SK-N-SH (cell line): Measurements from ENCODE around the gene RALGDS. TPM values are rescaled to one million over a fixed set of nuclear protein-coding genes. Genes with fewer than 3 reads are reported as not detected.

ENCODE experiments used
- CTCF ChIA-PET: fragments of 300-600, 350-600 bp; formaldehyde crosslinking; extraction: SDS; loops from one replicate; lab custom pipeline; 2021; lab: Yijun Ruan, JAX
- POLR2A ChIA-PET: fragments of 350-600 bp; sonication (Branson Sonifier 250); formaldehyde crosslinking; extraction: SDS; loops from one replicate; lab custom pipeline; 2020; ENCODE audit warnings: antibody characterized with exemption, inconsistent platforms; lab: Yijun Ruan, JAX
- DNase-seq: peaks from one replicate; pipeline ENCODE4 v3.0.0; 2012
- H2AFZ ChIP-seq: fragments of 200-600 bp; sonication (generic); 2 replicates; pipeline ENCODE4 v1.8.1; 2016; ENCODE audit warnings: antibody characterized with exemption, mild to moderate bottlenecking, low read depth
- H3F3A ChIP-seq: fragments of 200-600 bp; sonication (generic); replicated peaks from 2 replicates; pipeline ENCODE3; 2016; ENCODE audit warnings: antibody characterized with exemption, mild to moderate bottlenecking; ENCODE audit not compliant: insufficient read depth
- H3K27ac ChIP-seq, 2 experiments: fragments of 200-500 bp in 1 of 2; fragments of 200-600 bp in 1 of 2; sonication (Bioruptor generic) in 1 of 2; sonication (generic), shearing (Covaris generic) in 1 of 2; 2 replicates each; pipeline versions ENCODE4 v1.5.1 to v1.6.1; 2014 to 2016; ENCODE audit warnings: low read depth in 2 of 2, inconsistent platforms in 1 of 2, low read length in 1 of 2, mild to moderate bottlenecking in 1 of 2, mixed read lengths in 1 of 2
- H3K27me3 ChIP-seq: fragments of 200-600 bp; sonication (generic), shearing (Covaris generic); 2 replicates; pipeline ENCODE4 v1.6.1; 2016; ENCODE audit warnings: mixed run types; ENCODE audit not compliant: insufficient read depth
- H3K36me3 ChIP-seq, 2 experiments: fragments of 200-500 bp in 1 of 2; fragments of 200-600 bp in 1 of 2; sonication (Bioruptor generic) in 1 of 2; sonication (generic) in 1 of 2; replicated peaks in 1 of 2; 2 replicates each; pipeline versions ENCODE3 to v1.5.1; 2014 to 2016; ENCODE audit warnings: low read length in 1 of 2, mild to moderate bottlenecking in 1 of 2; ENCODE audit not compliant: insufficient read depth in 2 of 2, control insufficient read depth in 1 of 2
- H3K4me1 ChIP-seq, 2 experiments: fragments of 200-500 bp in 1 of 2; fragments of 200-600 bp in 1 of 2; sonication (Bioruptor generic) in 1 of 2; sonication (generic), shearing (Covaris generic) in 1 of 2; 2 replicates each; pipeline versions ENCODE4 v1.5.1 to v1.6.1; 2014 to 2016; ENCODE audit warnings: low read depth in 1 of 2, low read length in 1 of 2, mixed run types in 1 of 2; ENCODE audit not compliant: insufficient read depth in 2 of 2, control insufficient read depth in 1 of 2
- H3K4me2 ChIP-seq: fragments of 200-600 bp; sonication (generic), shearing (Covaris generic); 2 replicates; pipeline ENCODE4 v1.6.1; 2017; ENCODE audit warnings: mixed run types
- H3K4me3 ChIP-seq, 2 experiments: fragments of 200-500 bp in 1 of 2; fragments of 200-600 bp in 1 of 2; sonication (Bioruptor generic) in 1 of 2; sonication (generic), shearing (Covaris generic) in 1 of 2; 2 replicates each; pipeline versions ENCODE4 v1.5.1 to v1.8.1; 2014 to 2016; ENCODE audit warnings: low read depth in 2 of 2, inconsistent platforms in 1 of 2, low read length in 1 of 2, mild to moderate bottlenecking in 1 of 2, mixed read lengths in 1 of 2, moderate library complexity in 1 of 2
- H3K79me2 ChIP-seq: fragments of 200-600 bp; sonication (generic); 2 replicates; pipeline ENCODE4 v1.8.1; 2017; ENCODE audit warnings: mild to moderate bottlenecking; ENCODE audit not compliant: insufficient read depth
- H3K9ac ChIP-seq: fragments of 200-600 bp; sonication (generic); 2 replicates; pipeline ENCODE4 v1.6.1; 2017; ENCODE audit warnings: mixed run types
- H3K9me2 ChIP-seq: fragments of 200-600 bp; sonication (generic); 2 replicates; pipeline ENCODE4 v1.6.1; 2017; ENCODE audit warnings: mixed run types
- H3K9me3 ChIP-seq: fragments of 200-600 bp; sonication (generic); 2 replicates; pipeline ENCODE4 v1.6.1; 2017; ENCODE audit warnings: mixed run types, mild to moderate bottlenecking, moderate library complexity
- H4K20me1 ChIP-seq: fragments of 200-600 bp; sonication (generic); 2 replicates; pipeline ENCODE4 v1.6.1; 2017; ENCODE audit warnings: mild to moderate bottlenecking, mixed run types; ENCODE audit not compliant: insufficient read depth
- EP300 ChIP-seq, 2 experiments: IDR thresholded peaks; 2 replicates each; pipeline versions ENCODE4 v1.4.0 to v1.6.1; 2012; ENCODE audit warnings: borderline replicate concordance in 1 of 2, low read depth in 1 of 2, low read length in 1 of 2
- EZH2phosphoT487 ChIP-seq: fragments of 200-600 bp; sonication (generic); IDR thresholded peaks from 2 replicates; pipeline ENCODE4 v1.6.1; 2017; ENCODE audit warnings: low read depth, mixed run types, mild to moderate bottlenecking, antibody characterized with exemption, moderate library complexity, borderline replicate concordance
- FOXM1 ChIP-seq: IDR thresholded peaks from 2 replicates; pipeline ENCODE4 v1.4.0; 2012; ENCODE audit warnings: low read depth, mild to moderate bottlenecking
- MAX ChIP-seq: IDR thresholded peaks from 2 replicates; pipeline ENCODE4 v1.4.0; 2012; ENCODE audit warnings: low read depth
- NRF1 ChIP-seq: IDR thresholded peaks from 2 replicates; pipeline ENCODE4 v1.6.1; 2012; ENCODE audit warnings: low read depth, mild to moderate bottlenecking, low read length
- POLR2AphosphoS5 ChIP-seq: IDR thresholded peaks from 2 replicates; pipeline ENCODE4 v1.6.1; 2012; ENCODE audit warnings: low read depth, low read length
- RAD21 ChIP-seq: IDR thresholded peaks from 2 replicates; pipeline ENCODE4 v1.6.1; 2012; ENCODE audit warnings: mild to moderate bottlenecking, low read length
- REST ChIP-seq: IDR thresholded peaks from 2 replicates; pipeline ENCODE4 v1.6.1; 2012; ENCODE audit warnings: mild to moderate bottlenecking, low read depth, low read length, moderate library complexity
- RXRA ChIP-seq: IDR thresholded peaks from 2 replicates; pipeline ENCODE4 v1.4.0; 2012; ENCODE audit warnings: low read depth, mild to moderate bottlenecking, borderline replicate concordance
- SMC3 ChIP-seq: IDR thresholded peaks from 2 replicates; pipeline ENCODE4 v1.6.1; 2012; ENCODE audit warnings: low read depth, low read length, improper control_type of control experiment
- TCF12 ChIP-seq: IDR thresholded peaks from 2 replicates; pipeline ENCODE4 v1.4.0; 2012
- YY1 ChIP-seq: IDR thresholded peaks from 2 replicates; pipeline ENCODE4 v1.4.0; 2012; ENCODE audit warnings: low read depth, mild to moderate bottlenecking
- WGBS: methylation state at CpG from one replicate; pipeline ENCODE4 v1.1.6; 2017; ENCODE audit warnings: low lambda C conversion rate; 5-methylcytosine and 5-hydroxymethylcytosine counted together
- polyA plus RNA-seq, 3 experiments: library from polyadenylated mRNA; depleted of rRNA; stranded (reverse); fragments of >200 nt; gene quantifications; 2 replicates each; pipeline ENCODE4 v1.2.3, GENCODE V29; 2012
- TF ChIP-seq, protein P1 (sequence below): fragments of 150-350 bp; IDR thresholded peaks from 2 replicates; pipeline ENCODE4 v1.6.1; 2017; ENCODE audit warnings: antibody characterized with exemption, low read length, low read depth, borderline replicate concordance
- TF ChIP-seq, protein P2 (sequence below): IDR thresholded peaks from 2 replicates; pipeline ENCODE4 v1.4.0; 2012; ENCODE audit warnings: low read depth, borderline replicate concordance

The RALGDS gene
- polyA plus RNA-seq, 1 of the 3 experiments (the other 2 are of a cell fraction): 64.7 TPM

GRCh38 chr9:133151041-133151440 is 30.0 kb upstream of the RALGDS start:
- H3K4me1 ChIP-seq: peaks cover 0 to 17% of the 10 kb centered on the region in 2 experiments; a peak in 2 of 4 replicates
- no peaks in the 10 kb centered on the region for H3K27me3 ChIP-seq
- no peak overlapping the region for H3K4me3 ChIP-seq
- no peaks in the 10 kb centered on the region for H3K9me2 ChIP-seq
- H3K27ac ChIP-seq: no peak overlapping the region
- H3K4me2 ChIP-seq: no peak overlapping the region
- H4K20me1 ChIP-seq: peaks cover 12% of the 10 kb centered on the region
- no peak overlapping the region for H3K9ac ChIP-seq
- H2AFZ ChIP-seq: no peak overlapping the region
- WGBS: 100% methylated on average over 1 of the region's 6 CpGs
- H3K9me3 ChIP-seq: no peaks in the 10 kb centered on the region
- no peak for TF ChIP-seq REST
- no peak for TF ChIP-seq MAX
- no peak for TF ChIP-seq FOXM1
- no peak for TF ChIP-seq TCF12
- TF ChIP-seq POLR2AphosphoS5: no peak
- ChIA-PET POLR2A (no interaction called here), CTCF (interaction anchor here (1.5 to 11.6 kb wide), 4 partner anchors 9 to 123 kb away, joined by 4 to 810 read pairs (median 129); partner anchors contain the start of genes GTF3C5 and RALGDS)
- peaks cover 15% of the 10 kb centered on the region; the same call in 1 of the 2 replicates for H3K79me2 ChIP-seq
- no peaks in the 10 kb centered on the region for H3K36me3 ChIP-seq
- no peak for DNase-seq
- H3F3A ChIP-seq: peaks cover 9% of the 10 kb centered on the region

- H3K4me2 ChIP-seq: peak overlapping the region; percentile 71; the same call in 1 of the 2 replicates
- peak overlapping the region; percentile 25; the same call in 1 of the 2 replicates for H3K9ac ChIP-seq
- H3K4me3 ChIP-seq: peak overlapping the region in 1 of 2 experiments; percentile 81; a peak in 2 of 4 replicates
- H3K36me3 ChIP-seq: peaks cover 0 to 2% of the 10 kb centered on the region in 2 experiments
- peaks cover 20% of the 10 kb centered on the region; the same call in 1 of the 2 replicates for H3K79me2 ChIP-seq
- H3K4me1 ChIP-seq: peaks cover 0 to 24% of the 10 kb centered on the region in 2 experiments; a peak in 2 of 4 replicates
- H4K20me1 ChIP-seq: peaks cover 23% of the 10 kb centered on the region
- POLR2A ChIA-PET: interaction anchor here (0.7 to 1.4 kb wide), 7 partner anchors 16 to 120 kb away, joined by 3 to 10 read pairs (median 4); partner anchors contain the start of gene GTF3C5
- H3K27me3 ChIP-seq: no peaks in the 10 kb centered on the region
- H2AFZ ChIP-seq: peak overlapping the region; percentile 83
- no peaks in the 10 kb centered on the region for H3K9me2 ChIP-seq
- CTCF ChIA-PET: interaction anchor here (0.8 to 11.6 kb wide), 10 partner anchors 10 to 122 kb away, joined by 3 to 810 read pairs (median 41); partner anchors contain the start of genes GBGT1, GTF3C5 and RALGDS
- WGBS: 35% methylated on average over 10 of the region's 95 CpGs
- peaks cover 9% of the 10 kb centered on the region for H3F3A ChIP-seq
- peak overlapping the region; percentile 35 to 80 for H3K27ac ChIP-seq
- H3K9me3 ChIP-seq: no peaks in the 10 kb centered on the region
- DNase-seq: peak; percentile 98
- TF ChIP-seq, protein P1, sequence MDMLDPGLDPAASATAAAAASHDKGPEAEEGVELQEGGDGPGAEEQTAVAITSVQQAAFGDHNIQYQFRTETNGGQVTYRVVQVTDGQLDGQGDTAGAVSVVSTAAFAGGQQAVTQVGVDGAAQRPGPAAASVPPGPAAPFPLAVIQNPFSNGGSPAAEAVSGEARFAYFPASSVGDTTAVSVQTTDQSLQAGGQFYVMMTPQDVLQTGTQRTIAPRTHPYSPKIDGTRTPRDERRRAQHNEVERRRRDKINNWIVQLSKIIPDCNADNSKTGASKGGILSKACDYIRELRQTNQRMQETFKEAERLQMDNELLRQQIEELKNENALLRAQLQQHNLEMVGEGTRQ: no peak
- TF ChIP-seq, protein P2, sequence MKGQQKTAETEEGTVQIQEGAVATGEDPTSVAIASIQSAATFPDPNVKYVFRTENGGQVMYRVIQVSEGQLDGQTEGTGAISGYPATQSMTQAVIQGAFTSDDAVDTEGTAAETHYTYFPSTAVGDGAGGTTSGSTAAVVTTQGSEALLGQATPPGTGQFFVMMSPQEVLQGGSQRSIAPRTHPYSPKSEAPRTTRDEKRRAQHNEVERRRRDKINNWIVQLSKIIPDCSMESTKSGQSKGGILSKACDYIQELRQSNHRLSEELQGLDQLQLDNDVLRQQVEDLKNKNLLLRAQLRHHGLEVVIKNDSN: peak; percentile 59; the same call in 1 of the 2 replicates
- TF ChIP-seq NRF1 (peak; percentile 78), EP300 (IDR thresholded peaks at IDR 0.05; ENCODE audit: borderline replicate concordance in 1 of 2, low read depth in 1 of 2, low read length in 1 of 2) (no peak), EZH2phosphoT487 (no peak), RXRA (no peak), REST (no peak), SMC3 (peak; percentile 37; the same call in 1 of the 2 replicates), RAD21 (peak; percentile 41; the same call in 1 of the 2 replicates), YY1 (no peak)
Measured at GRCh38 chr9:133149130-133150015, 28.3 kb upstream of the RALGDS start.
